GM19467 (cell line): ENCODE data around the gene VEPH1.

ENCODE experiments used
- ATAC-seq: cut with Tn5 transposase; IDR thresholded peaks from one replicate; pipeline ENCODE4 v1.9.1; 2021; ENCODE audit warnings: mild to moderate bottlenecking, moderate library complexity; ENCODE audit not compliant: unreplicated experiment

Gene VEPH1

GRCh38 chr3:157275832-157276231, 227.4 kb downstream of the VEPH1 start:
- ATAC-seq: no peak

- ATAC-seq: no peak
Measured at GRCh38 chr3:157274644-157275137, 228.5 kb downstream of the VEPH1 start.

- ATAC-seq: no peak
Measured at GRCh38 chr3:157271283-157271882, 231.8 kb downstream of the VEPH1 start.

GRCh38 chr3:157268026-157268425, 235.2 kb downstream of the VEPH1 start:
- no peak for ATAC-seq

GRCh38 chr3:157265931-157266330, 237.3 kb downstream of the VEPH1 start:
- no peak for ATAC-seq

- ATAC-seq: no peak
Measured at GRCh38 chr3:157263027-157263426, 240.2 kb downstream of the VEPH1 start.

GRCh38 chr3:157261000-157261399, 242.2 kb downstream of the VEPH1 start:
- no peak for ATAC-seq

- ATAC-seq: no peak
Measured at GRCh38 chr3:157259825-157260224, 243.4 kb downstream of the VEPH1 start.

- ATAC-seq: no peak
Measured at GRCh38 chr3:157257101-157257500, 246.1 kb downstream of the VEPH1 start.

GRCh38 chr3:157255797-157256196, 247.4 kb downstream of the VEPH1 start:
- ATAC-seq: no peak

GRCh38 chr3:157251685-157252084, 251.5 kb downstream of the VEPH1 start:
- ATAC-seq: no peak

GRCh38 chr3:157249606-157250005, 253.6 kb downstream of the VEPH1 start:
- ATAC-seq: no peak

- ATAC-seq: no peak
Measured at GRCh38 chr3:157248590-157249422, 254.4 kb downstream of the VEPH1 start.

- no peak for ATAC-seq
Measured at GRCh38 chr3:157247391-157247790, 255.8 kb downstream of the VEPH1 start.

- ATAC-seq: no peak
Measured at GRCh38 chr3:157242836-157243235, 260.4 kb downstream of the VEPH1 start.

GRCh38 chr3:157241599-157241998, 261.6 kb downstream of the VEPH1 start:
- ATAC-seq: no peak

- no peak for ATAC-seq
Measured at GRCh38 chr3:157240408-157240807, 262.8 kb downstream of the VEPH1 start.

- ATAC-seq: peak; percentile 99
Measured at GRCh38 chr3:157239082-157239704, 264.0 kb downstream of the VEPH1 start.

GRCh38 chr3:157238457-157238856, 264.8 kb downstream of the VEPH1 start:
- no peak for ATAC-seq

- ATAC-seq: no peak
Measured at GRCh38 chr3:157237886-157238285, 265.3 kb downstream of the VEPH1 start.

- no peak for ATAC-seq
Measured at GRCh38 chr3:157235291-157235690, 267.9 kb downstream of the VEPH1 start.

- ATAC-seq: no peak
Measured at GRCh38 chr3:157233923-157234322, 269.3 kb downstream of the VEPH1 start.
